Spleen (tissue), 11 donors: Measurements from ENCODE around the gene SLC38A3. TPM values are rescaled to one million over a fixed set of nuclear protein-coding genes. Genes with fewer than 3 reads are reported as not detected.
A peak's percentile ranks its signal among the peaks of the same experiment; 100 is the strongest.

Source experiments
- DNase-seq: peaks from one replicate; pipeline ENCODE4 v3.0.0-alpha.2; 2020
- H3K27ac ChIP-seq, 8 donors: fragments of 200-600 bp; sonication (generic) in 7 of 8; 1 replicate in 4 of 8; 2 replicates in 4 of 8; pipeline versions ENCODE4 v1.5.0 to v1.8.0; 2016 to 2021; ENCODE audit warnings: inconsistent platforms in 4 of 8, mild to moderate bottlenecking in 4 of 8, moderate library complexity in 1 of 8
- H3K27me3 ChIP-seq, 7 donors: fragments of 200-600 bp; sonication (generic) in 6 of 7; replicated peaks in 1 of 7; 1 replicate in 4 of 7; 2 replicates in 3 of 7; pipeline versions ENCODE4 v1.5.0 to v1.8.0; 2016 to 2021; ENCODE audit warnings: inconsistent platforms in 3 of 7, mild to moderate bottlenecking in 1 of 7
- H3K36me3 ChIP-seq, 6 donors: fragments of 200-600 bp; sonication (generic) in 5 of 6; 1 replicate in 4 of 6; 2 replicates in 2 of 6; pipeline versions ENCODE4 v1.5.0 to v1.8.0; 2016 to 2021; ENCODE audit warnings: inconsistent platforms in 2 of 6
- H3K4me1 ChIP-seq, 6 donors: fragments of 200-600 bp; sonication (generic) in 5 of 6; 1 replicate in 3 of 6; 2 replicates in 3 of 6; pipeline versions ENCODE4 v1.5.0 to v1.8.0; 2016 to 2021; ENCODE audit warnings: inconsistent platforms in 3 of 6
- H3K4me3 ChIP-seq, 8 donors: fragments of 200-600 bp; sonication (generic) in 7 of 8; 1 replicate in 4 of 8; 2 replicates in 4 of 8; pipeline versions ENCODE4 v1.5.0 to v1.8.0; 2016 to 2021; ENCODE audit warnings: inconsistent platforms in 4 of 8, mild to moderate bottlenecking in 4 of 8, moderate library complexity in 2 of 8
- H3K9me3 ChIP-seq, 8 donors: fragments of 200-600 bp; sonication (generic) in 7 of 8; 1 replicate in 4 of 8; 2 replicates in 4 of 8; pipeline versions ENCODE4 v1.5.0 to v1.8.0; 2016 to 2021; ENCODE audit warnings: inconsistent platforms in 4 of 8
- CTCF ChIP-seq, 11 experiments: fragments of 200-600 bp in 7 of 11; fragments of 450-650 bp in 4 of 11; sonication (generic) in 4 of 11; IDR thresholded peaks in 8 of 11; conservative IDR thresholded peaks in 3 of 11; 1 replicate in 7 of 11; 2 replicates in 4 of 11; pipeline versions ENCODE4 v1.4.0 to v1.8.0; 2016 to 2021; ENCODE audit warnings: antibody characterized with exemption in 11 of 11, inconsistent platforms in 4 of 11, mild to moderate bottlenecking in 1 of 11
- POLR2A ChIP-seq, 3 donors: fragments of 450-650 bp; IDR thresholded peaks; one replicate each; pipeline ENCODE4 v1.5.1; 2017; ENCODE audit warnings: antibody characterized with exemption in 3 of 3, mild to moderate bottlenecking in 1 of 3
- POLR2AphosphoS5 ChIP-seq, 3 donors: sonication (generic); formaldehyde crosslinking; IDR thresholded peaks; one replicate each; pipeline ENCODE4 v1.5.1; 2017; ENCODE audit warnings: antibody characterized with exemption in 3 of 3
- WGBS, 5 donors: extraction: QIAGEN DNeasy Blood & Tissue Kit in 3 of 5; methylation state at CpG; one replicate each; pipeline versions ENCODE4 v1.1.5 to v1.1.7; 2013 to 2018; 5-methylcytosine and 5-hydroxymethylcytosine counted together
- intact Hi-C: fragments of 100-400 bp; cut with DNase I; formaldehyde crosslinking; loops from one replicate; pipeline ENCODE4 v1.15.0; 2023; ENCODE audit warnings: low total_unique reads
- polyA plus RNA-seq, 3 donors: library from polyadenylated mRNA; stranded (reverse); fragments of 200-250 nt; gene quantifications; one replicate each; pipeline ENCODE4 v1.2.1, GENCODE V29; 2013
- total RNA-seq, 7 donors: library from RNA; depleted of rRNA in 3 of 7; stranded (reverse); fragments of >200 nt in 3 of 7; fragmentation: NEBNext Ultra II Directional in 4 of 7; extraction: Animal tissue kit (Norgen Biotek cat#: 25700) in 4 of 7; gene quantifications; one replicate each; pipeline versions ENCODE4 v1.1.0 to v1.2.1, GENCODE V29; 2016 to 2021
- donor health status: healthy with polysubstance abuse.
- donor health status: DM: no; HTN: no; CAD: no; lungs with moderate emphysema.
- donor health status: DM: no; HTN: no; CAD: no.
- donor health status: Bipolar disorder and iron deficiency.
- donor health status: healthy.
- donor health status: DM: no; HTN: no; CAD: no.
- donor health status: DM: yes; HTN: yes; CAD: no.

The SLC38A3 gene
- total and polyA plus RNA-seq, 10 donors, result 0.02 to 0.07 TPM; not detected in 8

- DNase-seq, result no peak
- TF ChIP-seq CTCF (IDR thresholded peaks at IDR 0.05 in 8 of 11, conservative IDR thresholded peaks at IDR 0.05 in 3 of 11) (no peak), POLR2A (IDR thresholded peaks at IDR 0.05) (peak in 1 of 3 donors; percentile 16)
- H3K9me3 ChIP-seq, result no peaks in the 10 kb centered on the region
- peak overlapping the region; percentile 94 to 99 (median 96) for H3K27ac ChIP-seq
- intact Hi-C loops, result loop anchor here (10.0 kb wide), 1 partner anchor 88 kb away; the partner anchor contains the start of genes HYAL2 and TUSC2
- peaks cover 0 to 33% (median 11%) of the 10 kb centered on the region in 6 donors for H3K36me3 ChIP-seq
- H3K4me3 ChIP-seq, result peak overlapping the region; percentile 87 to 98 (median 92)
- H3K4me1 ChIP-seq, result peaks cover 38 to 64% (median 50%) of the 10 kb centered on the region in 6 donors
- 0 to 1% (median 0%) methylated on average over 12 to 13 of the region's 13 CpGs for WGBS, 5 donors
- no peaks in the 10 kb centered on the region for H3K27me3 ChIP-seq
Observed at GRCh38 chr3:50236484-50237132, 31.5 kb downstream of the SLC38A3 start.

GRCh38 chr3:50237133-50237651 is 32.1 kb downstream of the SLC38A3 start:
- Histone ChIP-seq H3K4me3 (peak overlapping the region; percentile 87 to 98 (median 92)), H3K36me3 (peaks cover 0 to 37% (median 11%) of the 10 kb centered on the region in 6 donors), H3K4me1 (peaks cover 44 to 68% (median 56%) of the 10 kb centered on the region in 6 donors), H3K27ac (peak overlapping the region; percentile 94 to 99 (median 96)), H3K27me3 (no peaks in the 10 kb centered on the region), H3K9me3 (no peaks in the 10 kb centered on the region)
- intact Hi-C loops, result loop anchor here (10.0 kb wide), 1 partner anchor 88 kb away; the partner anchor contains the start of genes HYAL2 and TUSC2
- 0 to 2% (median 1%) methylated on average over 7 of the region's 7 CpGs for WGBS, 5 donors
- TF ChIP-seq POLR2AphosphoS5 (IDR thresholded peaks at IDR 0.05), result peak in 2 of 3 donors; percentile 38 to 75
- TF ChIP-seq CTCF (IDR thresholded peaks at IDR 0.05 in 8 of 11, conservative IDR thresholded peaks at IDR 0.05 in 3 of 11), result no peak
- TF ChIP-seq POLR2A (IDR thresholded peaks at IDR 0.05), result no peak
- peak; percentile 90 for DNase-seq

- Histone ChIP-seq H3K4me1 (peaks cover 52 to 76% (median 64%) of the 10 kb centered on the region in 6 donors), H3K9me3 (no peaks in the 10 kb centered on the region), H3K27ac (peak overlapping the region; percentile 94 to 99 (median 96)), H3K36me3 (peaks cover 0 to 37% (median 11%) of the 10 kb centered on the region in 6 donors), H3K4me3 (peak overlapping the region; percentile 87 to 98 (median 92)), H3K27me3 (no peaks in the 10 kb centered on the region)
- TF ChIP-seq POLR2A (IDR thresholded peaks at IDR 0.05) (peak in 1 of 3 donors; percentile 75), CTCF (IDR thresholded peaks at IDR 0.05 in 8 of 11, conservative IDR thresholded peaks at IDR 0.05 in 3 of 11) (peak in 1 of 11 experiments; percentile 30), POLR2AphosphoS5 (IDR thresholded peaks at IDR 0.05) (peak; percentile 93 to 98 (median 96))
- intact Hi-C loops, result loop anchor here (10.0 kb wide), 1 partner anchor 87 kb away; the partner anchor contains the start of genes HYAL2 and TUSC2
- WGBS, 5 donors, result 0 to 1% (median 1%) methylated on average over 11 to 31 of the region's 31 CpGs
- DNase-seq, result peak; percentile 99
Observed at GRCh38 chr3:50237754-50238548, 32.9 kb downstream of the SLC38A3 start.
